ENCODE measurements around the gene LCP1. TPM values are rescaled to one million over a fixed set of nuclear protein-coding genes. Genes with fewer than 3 reads are reported as not detected.
A peak's percentile ranks its signal among the peaks of the same experiment; 100 is the strongest.

The LCP1 gene
- total RNA-seq, 2 experiments from 2014 or later: 266 to 276 TPM

DNA sequence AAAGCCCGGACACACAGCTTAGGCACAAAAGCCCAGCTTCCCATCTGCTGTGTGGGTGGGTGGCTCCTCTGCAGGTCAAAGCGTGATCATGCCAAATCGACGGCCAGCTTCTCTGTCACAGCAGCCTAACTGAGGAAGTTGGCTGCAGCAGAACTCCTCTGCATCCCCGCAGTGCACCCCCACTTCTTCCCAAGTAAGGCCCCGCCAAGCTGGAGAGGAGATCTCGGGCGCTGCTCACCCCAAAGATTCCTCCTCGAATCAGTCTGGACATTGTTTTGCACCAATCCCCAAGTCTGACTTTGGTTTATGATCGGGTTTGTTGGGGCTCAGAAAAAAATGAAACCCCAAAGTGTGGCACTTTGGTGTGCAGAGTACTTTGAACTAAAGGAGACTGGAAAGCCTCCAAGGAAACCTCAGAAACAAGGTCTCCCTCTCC is 57.4 kb downstream of the LCP1 start:
- Histone ChIP-seq H3K4me3 (ENCODE audit: low read length) (no peak overlapping the region), H3K27me3 (ENCODE audit: control insufficient read depth in 1 of 2, insufficient read depth in 2 of 2, low read length in 2 of 2) (no peaks in the 10 kb centered on the region), H3K36me3 (ENCODE audit: insufficient read depth, low read length) (peaks cover 36% of the 10 kb centered on the region), H3K27ac (ENCODE audit: low read depth in 1 of 2, low read length in 2 of 2) (peak overlapping the region; percentile 37 to 52), H3K4me1 (ENCODE audit: insufficient read depth, low read length) (peaks cover 27% of the 10 kb centered on the region), H3K9me3 (ENCODE audit: control insufficient read depth in 1 of 2, insufficient read depth in 1 of 2, low read length in 2 of 2) (no peaks in the 10 kb centered on the region)
- intact Hi-C loops (cut with DNase I, micrococcal nuclease): loop anchor here (5.0 to 10.0 kb wide), 2 partner anchors 67 to 280 kb away; no protein-coding TSS in a partner anchor
- Mint-ChIP-seq H3K27me3 (no peaks in the 10 kb centered on the region), H3K4me1 (ENCODE audit: low read depth) (peaks cover 59% of the 10 kb centered on the region), H3K9me3 (no peaks in the 10 kb centered on the region), H3K27ac (peak overlapping the region; percentile 87), H3K4me3 (peak overlapping the region; percentile 47), H3K36me3 (ENCODE audit: low read depth) (peaks cover 31% of the 10 kb centered on the region)
- CTCF ChIA-PET: interaction anchor here (1.5 to 2.8 kb wide), 2 partner anchors 15 to 197 kb away, joined by 4 to 12 read pairs; no protein-coding TSS in a partner anchor
- TF ChIP-seq, protein P1, sequence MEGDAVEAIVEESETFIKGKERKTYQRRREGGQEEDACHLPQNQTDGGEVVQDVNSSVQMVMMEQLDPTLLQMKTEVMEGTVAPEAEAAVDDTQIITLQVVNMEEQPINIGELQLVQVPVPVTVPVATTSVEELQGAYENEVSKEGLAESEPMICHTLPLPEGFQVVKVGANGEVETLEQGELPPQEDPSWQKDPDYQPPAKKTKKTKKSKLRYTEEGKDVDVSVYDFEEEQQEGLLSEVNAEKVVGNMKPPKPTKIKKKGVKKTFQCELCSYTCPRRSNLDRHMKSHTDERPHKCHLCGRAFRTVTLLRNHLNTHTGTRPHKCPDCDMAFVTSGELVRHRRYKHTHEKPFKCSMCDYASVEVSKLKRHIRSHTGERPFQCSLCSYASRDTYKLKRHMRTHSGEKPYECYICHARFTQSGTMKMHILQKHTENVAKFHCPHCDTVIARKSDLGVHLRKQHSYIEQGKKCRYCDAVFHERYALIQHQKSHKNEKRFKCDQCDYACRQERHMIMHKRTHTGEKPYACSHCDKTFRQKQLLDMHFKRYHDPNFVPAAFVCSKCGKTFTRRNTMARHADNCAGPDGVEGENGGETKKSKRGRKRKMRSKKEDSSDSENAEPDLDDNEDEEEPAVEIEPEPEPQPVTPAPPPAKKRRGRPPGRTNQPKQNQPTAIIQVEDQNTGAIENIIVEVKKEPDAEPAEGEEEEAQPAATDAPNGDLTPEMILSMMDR (IDR thresholded peaks at IDR 0.05): no peak
- POLR2A ChIA-PET: interaction anchor here (1.0 to 1.6 kb wide), 4 partner anchors 16 to 90 kb away, joined by 3 to 8 read pairs (median 5); no protein-coding TSS in a partner anchor
- DNase-seq: peak in 5 of 14 experiments; percentile 15 to 42 (median 36)
- ATAC-seq (ENCODE audit: poor library complexity): no peak

DNA sequence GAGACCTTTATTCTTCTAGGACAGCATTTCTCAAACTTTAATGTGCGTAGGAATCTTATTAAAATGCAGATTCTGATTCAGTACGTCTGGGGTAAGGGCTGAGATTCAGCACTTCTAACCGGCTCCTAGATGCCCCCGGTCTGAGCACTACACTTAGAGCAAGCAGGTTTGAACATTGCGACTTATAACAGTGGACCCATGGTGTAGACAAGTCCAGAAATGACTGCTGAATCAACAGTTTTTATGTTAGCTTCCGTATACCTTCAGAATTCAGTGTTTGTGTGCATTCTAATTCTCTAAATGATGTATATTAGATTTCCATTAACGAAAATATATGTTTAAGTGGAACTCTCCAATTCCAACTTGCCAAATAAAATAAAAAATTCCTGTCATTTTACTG is 59.7 kb downstream of the LCP1 start:
- DNase-seq: no peak
- Histone ChIP-seq H3K27me3 (ENCODE audit: control insufficient read depth in 1 of 2, insufficient read depth in 2 of 2, low read length in 2 of 2) (no peaks in the 10 kb centered on the region), H3K9me3 (ENCODE audit: control insufficient read depth in 1 of 2, insufficient read depth in 1 of 2, low read length in 2 of 2) (no peaks in the 10 kb centered on the region), H3K4me1 (ENCODE audit: insufficient read depth, low read length) (peaks cover 27% of the 10 kb centered on the region), H3K27ac (ENCODE audit: low read depth in 1 of 2, low read length in 2 of 2) (no peak overlapping the region), H3K4me3 (ENCODE audit: low read length) (no peak overlapping the region), H3K36me3 (ENCODE audit: insufficient read depth, low read length) (peaks cover 15% of the 10 kb centered on the region)
- Mint-ChIP-seq H3K4me1 (ENCODE audit: low read depth) (peaks cover 59% of the 10 kb centered on the region), H3K27me3 (no peaks in the 10 kb centered on the region), H3K9me3 (no peaks in the 10 kb centered on the region), H3K4me3 (no peak overlapping the region), H3K36me3 (ENCODE audit: low read depth) (peaks cover 15% of the 10 kb centered on the region), H3K27ac (peak overlapping the region; percentile 27)
- ATAC-seq (ENCODE audit: poor library complexity): no peak
- intact Hi-C loops (cut with DNase I, micrococcal nuclease): loop anchor here (5.0 to 10.0 kb wide), 2 partner anchors 65 to 278 kb away; no protein-coding TSS in a partner anchor
- TF ChIP-seq, protein P1 (IDR thresholded peaks at IDR 0.05): no peak
- ChIA-PET CTCF (no interaction called here), POLR2A (interaction anchor here (1.0 kb wide), 1 partner anchor 70 kb away, joined by 3 read pairs; the partner anchor contains the start of gene ZC3H13)

- ChIA-PET POLR2A (interaction anchor here (1.0 kb wide), 1 partner anchor 70 kb away, joined by 3 read pairs; the partner anchor contains the start of gene ZC3H13), CTCF (no interaction called here)
- Histone ChIP-seq H3K27me3 (ENCODE audit: control insufficient read depth in 1 of 2, insufficient read depth in 2 of 2, low read length in 2 of 2) (no peaks in the 10 kb centered on the region), H3K27ac (ENCODE audit: low read depth in 1 of 2, low read length in 2 of 2) (no peak overlapping the region), H3K9me3 (ENCODE audit: control insufficient read depth in 1 of 2, insufficient read depth in 1 of 2, low read length in 2 of 2) (no peaks in the 10 kb centered on the region), H3K36me3 (ENCODE audit: insufficient read depth, low read length) (peaks cover 8% of the 10 kb centered on the region), H3K4me3 (ENCODE audit: low read length) (no peak overlapping the region), H3K4me1 (ENCODE audit: insufficient read depth, low read length) (peaks cover 23% of the 10 kb centered on the region)
- intact Hi-C loops (cut with DNase I, micrococcal nuclease): loop anchor here (5.0 to 10.0 kb wide), 2 partner anchors 64 to 277 kb away; no protein-coding TSS in a partner anchor
- TF ChIP-seq, protein P1 (IDR thresholded peaks at IDR 0.05): no peak
- H3K27me3 Mint-ChIP-seq: no peaks in the 10 kb centered on the region
- H3K36me3 Mint-ChIP-seq (ENCODE audit: low read depth): peaks cover 9% of the 10 kb centered on the region
- DNase-seq: no peak
- ATAC-seq (ENCODE audit: poor library complexity): no peak
- H3K4me1 Mint-ChIP-seq (ENCODE audit: low read depth): peaks cover 57% of the 10 kb centered on the region
- H3K9me3 Mint-ChIP-seq: no peaks in the 10 kb centered on the region
- H3K4me3 Mint-ChIP-seq: no peak overlapping the region
- peak overlapping the region; percentile 27 for H3K27ac Mint-ChIP-seq
These were observed 60.3 kb downstream of the LCP1 start for GRCh38 chr13:46121597-46122163.

All from CD4-positive, alpha-beta T cell (primary cell).